Amygdala (tissue), 56 donors: ENCODE results near the gene CYP21A2.

Source experiments
- DNase-seq, 56 donors: peaks; one replicate each; lab custom pipeline; 2025; lab: John Stamatoyannopoulos, UW

The CYP21A2 gene

DNA sequence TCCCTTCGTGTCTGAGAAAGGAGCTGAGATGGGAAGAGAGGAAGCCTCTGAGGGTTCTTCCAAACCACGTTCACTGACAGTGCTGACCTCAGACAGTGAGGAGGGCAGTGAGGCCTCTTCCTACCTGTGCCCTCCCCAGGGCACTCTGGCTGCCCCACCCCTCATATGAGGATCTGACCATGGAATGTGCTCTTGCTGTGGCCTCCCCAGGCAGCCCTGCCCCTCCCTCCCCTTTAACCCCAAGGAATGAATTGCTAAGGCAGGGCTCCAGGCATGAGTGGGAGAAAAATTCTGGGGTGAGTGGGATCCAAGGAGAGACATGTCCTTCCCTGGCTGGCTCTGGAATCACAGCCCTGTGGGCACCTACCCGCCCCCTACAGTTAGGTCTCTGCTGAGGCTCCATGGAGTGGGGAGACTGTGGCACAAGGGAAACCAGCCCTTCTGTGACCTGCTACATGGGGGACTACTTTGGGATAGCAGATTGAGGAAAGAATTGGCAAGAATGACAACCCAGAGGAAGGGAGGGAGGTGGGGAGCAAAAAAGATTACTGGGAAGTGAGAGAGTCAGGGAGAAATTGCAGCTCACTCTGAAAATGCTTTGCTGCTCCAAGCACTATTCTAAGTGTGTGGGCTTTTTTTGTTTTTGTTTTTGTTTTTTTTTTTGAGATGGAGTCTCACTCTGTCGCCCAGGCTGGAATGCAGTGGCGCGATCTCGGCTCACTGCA lies 41.5 kb downstream of the CYP21A2 start:
- no peak for DNase-seq

DNA sequence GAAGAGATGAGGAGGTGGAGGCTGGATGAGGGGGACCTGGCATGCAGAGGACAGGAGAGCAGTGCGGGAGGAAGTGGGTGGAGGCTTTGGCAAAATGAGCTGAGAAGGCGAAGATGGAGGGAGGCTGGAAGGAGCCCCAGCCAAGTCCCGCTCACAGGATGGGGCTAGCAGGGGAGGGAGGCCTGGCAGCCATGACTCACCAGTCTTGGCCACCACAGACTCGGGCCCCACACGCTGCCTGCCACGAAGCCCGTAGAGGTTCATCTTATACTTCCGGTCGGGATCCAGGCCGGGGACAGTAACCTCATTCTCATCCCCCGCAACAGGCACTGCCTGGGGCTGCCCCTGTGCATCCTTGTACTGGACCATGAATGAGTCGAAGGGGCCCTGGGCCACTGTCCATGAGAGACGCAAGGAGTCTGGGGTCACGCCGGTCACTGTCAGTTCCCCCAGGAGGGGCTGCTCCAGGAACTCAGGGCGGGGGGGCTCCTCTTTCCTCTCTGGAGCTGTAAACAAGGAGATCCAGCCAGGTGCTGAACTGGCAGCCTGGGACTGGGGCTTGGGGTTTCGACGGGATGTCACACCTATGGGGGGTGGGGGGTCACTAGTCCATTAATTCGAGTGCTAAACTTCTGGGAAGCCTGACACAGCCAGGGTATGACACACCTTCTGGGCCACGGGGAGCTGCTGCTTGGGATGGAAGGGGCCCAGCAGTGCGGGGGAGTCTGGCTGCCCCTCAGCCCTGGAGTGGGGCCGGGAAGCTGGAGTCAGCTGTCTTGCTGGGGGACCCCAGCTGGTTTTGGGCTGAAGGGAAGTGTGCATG lies 43.2 kb downstream of the CYP21A2 start:
- DNase-seq = no peak

DNA sequence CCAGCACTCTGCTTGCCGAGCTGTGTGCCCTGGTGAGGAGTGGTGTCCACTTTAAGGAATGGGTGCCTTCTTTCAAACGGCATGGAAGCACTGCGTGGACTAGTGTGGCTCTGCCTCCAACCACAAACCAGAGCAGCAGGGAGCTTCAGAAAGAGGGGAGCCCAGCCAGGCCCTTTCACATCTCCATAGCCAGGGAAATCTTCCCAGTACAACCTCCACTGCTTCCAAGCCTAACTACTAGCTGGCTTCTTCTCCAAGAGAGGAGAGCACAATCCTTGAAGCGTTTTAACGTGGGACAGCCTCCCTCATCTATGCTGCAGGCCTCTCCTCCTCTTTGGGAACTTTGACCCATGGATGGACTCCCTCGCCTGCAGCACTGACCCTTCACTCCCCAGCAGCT lies 44.3 kb downstream of the CYP21A2 start:
- no peak for DNase-seq

DNA sequence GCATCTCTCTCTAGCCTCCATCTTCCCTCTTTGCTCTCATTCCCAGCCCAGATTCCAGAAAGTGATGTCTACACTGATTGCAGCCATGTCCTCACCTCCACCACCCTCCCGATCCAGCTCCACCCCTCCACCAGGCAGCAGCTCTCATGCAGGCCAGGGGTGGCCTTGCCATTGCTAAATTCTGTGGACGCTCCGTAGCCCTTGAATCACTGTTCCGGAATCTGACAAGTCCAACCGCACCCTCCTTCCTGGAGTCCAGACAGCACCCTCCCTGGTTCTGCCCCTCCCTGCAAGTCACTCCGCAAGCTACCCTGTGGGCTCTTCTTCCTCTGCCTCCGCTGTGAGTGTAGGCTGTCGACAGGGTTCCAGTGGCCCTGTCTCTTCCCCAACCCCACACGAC lies 44.7 kb downstream of the CYP21A2 start:
- no peak for DNase-seq

- DNase-seq = no peak
Measured at GRCh38 chr6:32083812-32084768, 45.9 kb downstream of the CYP21A2 start.

- DNase-seq = no peak
Measured at GRCh38 chr6:32084780-32085179, 46.6 kb downstream of the CYP21A2 start.

DNA sequence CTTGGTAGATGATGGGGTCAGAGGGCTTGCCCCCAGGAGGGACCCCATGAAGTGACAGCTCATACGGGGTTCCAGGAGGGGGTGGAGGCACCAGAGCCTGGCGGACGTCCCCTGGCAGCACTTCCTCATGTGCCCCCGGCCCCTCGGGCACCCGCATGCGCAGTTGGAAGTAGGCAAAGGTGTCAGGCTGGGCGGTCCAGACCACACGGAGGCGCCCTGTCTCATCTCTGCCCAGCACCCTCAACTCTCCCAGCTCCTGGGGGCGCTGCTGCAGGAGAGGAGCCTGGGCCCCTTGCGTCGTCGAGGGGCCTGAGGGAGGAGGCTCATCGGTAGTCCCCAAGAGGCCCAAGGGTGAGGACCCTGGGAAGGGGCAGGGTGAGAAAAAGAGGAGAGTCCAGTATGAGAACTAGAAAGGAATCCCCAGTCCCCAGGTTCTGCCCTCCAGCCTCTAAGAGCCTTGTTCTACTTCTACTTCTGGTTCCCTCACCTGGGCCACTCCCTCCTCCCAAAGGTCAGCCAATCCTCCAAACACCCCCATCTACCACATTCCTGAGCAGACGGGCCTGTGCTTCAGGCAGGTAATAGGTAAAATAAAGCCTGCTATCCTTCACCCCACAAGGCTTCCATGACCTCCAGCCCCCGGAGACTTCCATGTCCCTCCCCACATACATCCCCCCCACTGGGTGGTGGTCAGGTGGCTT lies 47.7 kb downstream of the CYP21A2 start:
- DNase-seq = no peak

DNA sequence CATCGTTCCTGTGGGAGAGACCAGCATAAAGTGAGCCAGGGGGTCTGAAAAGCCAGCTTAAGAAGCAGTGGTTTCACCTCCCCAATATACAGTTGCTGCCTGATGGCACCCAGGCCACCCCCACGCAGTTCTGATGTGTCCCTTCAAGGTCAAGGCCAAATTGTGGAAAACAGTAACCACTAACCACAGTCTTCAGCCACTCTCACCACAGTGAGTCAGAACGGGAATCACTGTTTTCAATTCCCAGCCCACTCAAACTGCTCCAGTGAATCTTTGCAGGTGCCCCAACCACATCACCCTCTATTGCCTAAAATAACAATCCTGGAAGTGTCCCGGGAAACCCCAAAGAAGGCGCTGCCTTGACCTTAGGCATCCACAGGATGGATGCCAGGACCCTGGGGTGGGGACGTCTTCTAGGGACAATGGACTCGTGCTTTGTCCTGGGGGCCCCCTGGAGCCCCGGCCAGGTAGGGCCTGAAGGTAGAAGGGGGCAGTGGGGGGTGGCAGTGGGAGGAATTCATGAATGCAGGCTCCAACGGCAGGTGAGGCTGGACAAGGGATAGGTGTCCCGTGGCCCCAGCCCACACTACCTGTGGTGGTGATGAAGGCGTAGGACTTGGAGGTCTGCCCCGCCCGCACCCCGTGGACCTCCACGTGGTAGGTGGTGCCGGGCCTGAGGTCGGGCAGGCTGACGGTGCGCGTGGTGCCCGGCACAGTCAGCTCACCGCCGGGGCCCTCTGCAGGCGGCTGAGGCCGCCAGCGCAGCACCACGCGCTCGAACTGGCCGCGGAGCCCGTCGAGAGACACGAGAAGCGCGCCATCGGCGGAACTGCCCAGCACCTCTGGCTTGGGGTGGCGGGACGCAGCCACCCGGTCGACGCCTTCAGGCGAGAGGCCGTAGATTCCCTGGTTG lies 48.7 kb downstream of the CYP21A2 start:
- DNase-seq = peak in 3 of 56 donors; percentile 7 to 27 (median 17)

DNA sequence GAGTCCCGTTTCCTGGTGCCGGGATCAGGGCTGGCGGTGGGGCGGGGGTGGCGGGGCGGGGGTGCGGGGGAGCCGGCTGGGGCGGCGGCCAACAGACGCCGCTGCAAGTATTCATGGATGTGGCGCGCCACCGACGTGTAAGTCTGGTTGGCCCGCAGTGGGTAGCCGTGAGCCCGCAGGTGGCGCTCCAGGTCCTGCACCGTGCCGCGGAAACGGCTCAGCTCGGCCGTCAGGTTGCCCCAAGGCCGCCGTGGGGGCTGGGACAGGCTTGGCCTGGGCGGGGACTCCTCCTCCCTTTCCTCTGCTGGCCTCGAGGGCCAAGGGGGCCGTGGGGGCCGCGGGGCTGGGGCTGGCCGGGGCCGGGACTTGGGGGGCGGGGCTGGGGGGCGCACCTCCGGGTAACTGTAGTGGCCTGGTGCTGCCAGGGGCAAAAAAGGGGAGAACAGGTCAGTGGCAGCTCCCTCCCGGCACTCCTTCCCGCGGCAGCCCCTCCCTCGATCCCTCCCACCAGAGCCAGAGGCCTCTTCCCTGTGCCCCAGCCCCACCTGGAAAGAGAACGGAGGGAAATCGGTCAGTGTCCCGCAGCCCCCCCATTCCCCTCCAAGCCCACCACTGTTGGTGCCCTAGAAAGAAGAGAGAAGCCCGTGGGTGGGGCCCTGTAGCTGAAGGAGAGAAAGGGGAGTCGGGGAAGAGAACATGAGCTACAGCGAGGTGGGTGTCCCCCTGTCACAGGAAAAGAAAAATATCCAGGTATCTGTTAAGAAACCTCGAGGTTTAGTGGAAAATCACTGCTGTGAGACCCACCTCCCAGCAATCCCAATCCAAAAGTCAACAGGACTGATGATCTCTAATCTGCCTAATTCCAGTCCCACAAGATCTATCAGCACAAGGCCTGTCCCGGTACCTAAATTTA lies 49.6 kb downstream of the CYP21A2 start:
- DNase-seq = peak in 16 of 56 donors; percentile 9 to 45 (median 22)

DNA sequence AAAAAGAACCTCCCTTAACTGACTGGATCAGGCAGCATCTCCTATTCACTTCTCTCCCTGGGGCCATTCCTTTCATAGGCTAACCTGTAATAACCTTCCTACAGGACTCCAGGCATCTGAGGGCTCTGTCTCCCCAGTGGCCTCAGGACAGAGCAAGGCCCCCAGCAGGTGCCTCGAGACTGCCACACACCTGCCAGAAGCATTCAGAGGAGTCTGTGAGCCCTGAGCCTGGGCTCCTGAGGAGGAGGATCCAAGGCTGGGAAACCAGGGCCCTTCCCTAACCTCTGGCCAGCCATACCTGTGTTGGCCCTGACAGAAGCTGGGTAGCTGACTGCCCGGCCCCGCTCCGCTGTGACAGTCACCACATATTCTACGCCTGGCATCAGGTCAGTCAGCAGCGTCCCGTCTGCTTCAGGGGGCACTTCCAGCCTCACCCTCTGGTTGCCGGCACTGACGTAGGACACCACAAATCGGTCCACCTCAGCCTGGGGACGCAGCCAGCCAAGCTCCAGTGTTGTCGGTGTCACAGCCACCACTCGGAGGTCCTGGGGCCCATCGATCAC lies 50.4 kb downstream of the CYP21A2 start:
- DNase-seq = no peak

DNA sequence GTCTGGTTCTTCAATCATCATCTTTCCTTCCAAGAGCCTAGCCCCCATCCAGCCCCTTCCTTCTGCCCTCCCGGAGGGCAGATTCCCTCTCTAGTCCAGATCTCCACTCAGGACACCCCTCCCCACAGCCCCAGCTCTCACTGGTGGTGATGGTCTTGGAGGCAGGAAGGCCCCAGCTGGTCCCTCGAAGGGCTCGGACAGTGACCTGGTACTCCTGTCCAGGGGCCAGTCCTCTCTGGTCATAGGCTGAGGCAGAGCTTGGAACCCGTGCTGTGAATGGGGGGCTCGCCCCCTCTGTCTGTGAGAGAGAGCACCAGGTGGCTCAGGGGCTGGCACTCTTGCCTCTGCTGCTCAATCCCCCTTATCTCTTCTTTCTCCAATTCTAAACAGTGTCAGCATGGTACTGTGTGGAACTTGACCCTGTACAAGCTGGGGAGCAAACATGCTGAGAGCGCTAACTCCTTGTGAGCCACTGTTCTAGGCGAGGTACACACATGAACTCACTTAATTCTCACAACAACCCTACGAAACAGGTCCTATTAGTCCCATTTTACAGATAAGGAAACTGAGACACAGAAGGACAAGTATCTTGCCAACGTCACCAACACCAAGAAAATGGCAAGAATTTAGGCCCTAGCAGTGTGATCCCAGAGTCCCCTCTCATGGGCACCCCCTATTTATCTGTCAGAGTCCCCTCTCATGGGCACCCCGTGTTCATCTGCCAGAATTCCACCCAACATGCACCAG lies 51.0 kb downstream of the CYP21A2 start:
- no peak for DNase-seq
